AG04450 (cell line): ENCODE data around the gene CDH4. TPM values are rescaled to one million over a fixed set of nuclear protein-coding genes. Genes with fewer than 3 reads are reported as not detected.

Source experiments
- CTCF ChIA-PET: fragments of 300-600, 350-600 bp; formaldehyde crosslinking; extraction: SDS; loops from one replicate; lab custom pipeline; 2022; ENCODE audit warnings: antibody characterized with exemption, inconsistent platforms; lab: Charles Lee
- POLR2A ChIA-PET: fragments of 350-600 bp; formaldehyde crosslinking; extraction: SDS; loops from one replicate; lab custom pipeline; 2021; ENCODE audit warnings: antibody characterized with exemption, inconsistent platforms; lab: Yijun Ruan, JAX
- DNase-seq: peaks from one replicate; pipeline ENCODE4 v3.0.0-alpha.2; 2011; ENCODE audit warnings: low read depth, low spot score
- H3K27ac ChIP-seq: one replicate; pipeline ENCODE4 v1.5.1; 2012; ENCODE audit warnings: low read depth, low read length, control low read depth
- H3K27me3 ChIP-seq: one replicate; pipeline ENCODE4 v1.6.0; 2012; ENCODE audit warnings: low read length; ENCODE audit not compliant: control insufficient read depth, insufficient read depth
- H3K4me3 ChIP-seq: 2 replicates; pipeline ENCODE4 v1.5.1; 2011; ENCODE audit warnings: mild to moderate bottlenecking, low read depth, low read length, control low read depth
- H3K9me3 ChIP-seq: 2 replicates; pipeline ENCODE4 v1.5.1; 2012; ENCODE audit warnings: low read length; ENCODE audit not compliant: control insufficient read depth, insufficient read depth
- CTCF ChIP-seq: IDR thresholded peaks from 2 replicates; pipeline ENCODE4 v1.5.1; 2011; ENCODE audit warnings: low read depth, low read length, control low read depth, inconsistent platforms
- polyA plus RNA-seq: library from polyadenylated mRNA; depleted of rRNA; stranded (reverse); fragments of >200 nt; gene quantifications from 2 replicates; pipeline ENCODE4 v1.2.3, GENCODE V29; 2011

Gene CDH4
- polyA plus RNA-seq, 1 experiment: 1.6 TPM

GRCh38 chr20:61333484-61334108 is 81.5 kb downstream of the CDH4 start:
- Histone ChIP-seq H3K27ac (no peak overlapping the region), H3K9me3 (peaks cover 4% of the 10 kb centered on the region), H3K27me3 (no peaks in the 10 kb centered on the region), H3K4me3 (no peak overlapping the region)
- ChIA-PET POLR2A (no interaction called here), CTCF (no interaction called here)
- DNase-seq: no peak
- TF ChIP-seq CTCF: no peak

GRCh38 chr20:61340157-61340556 is 88.1 kb downstream of the CDH4 start:
- no peak overlapping the region for H3K27ac ChIP-seq
- H3K9me3 ChIP-seq: no peaks in the 10 kb centered on the region
- TF ChIP-seq CTCF: no peak
- H3K4me3 ChIP-seq: no peak overlapping the region
- no peaks in the 10 kb centered on the region for H3K27me3 ChIP-seq
- DNase-seq: no peak
- CTCF ChIA-PET: no interaction called here
- POLR2A ChIA-PET: no interaction called here

GRCh38 chr20:61341605-61342004 is 89.5 kb downstream of the CDH4 start:
- POLR2A ChIA-PET: no interaction called here
- H3K27ac ChIP-seq: no peak overlapping the region

DNA sequence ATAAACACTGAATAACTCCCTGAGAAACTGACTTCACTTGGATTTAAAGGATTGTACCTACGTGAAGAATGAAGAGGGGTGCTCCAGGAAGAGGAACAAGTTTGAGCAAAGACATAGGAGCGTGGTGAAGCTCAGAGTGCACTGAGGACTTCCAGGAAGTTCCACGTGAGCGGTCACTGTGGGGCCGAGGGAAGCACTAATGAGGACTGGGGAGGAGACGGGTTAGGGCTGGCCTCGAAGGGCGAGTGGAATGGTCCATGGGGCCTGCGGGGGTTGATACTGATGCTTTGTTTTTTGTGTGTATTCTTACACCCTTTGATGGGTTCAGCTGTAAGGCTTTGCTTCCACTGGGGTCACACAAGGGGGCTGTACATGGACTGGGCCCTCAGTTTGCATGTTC is 91.9 kb downstream of the CDH4 start:
- no peak for TF ChIP-seq CTCF
- Histone ChIP-seq H3K4me3 (no peak overlapping the region), H3K27me3 (no peaks in the 10 kb centered on the region), H3K27ac (no peak overlapping the region), H3K9me3 (no peaks in the 10 kb centered on the region)
- ChIA-PET CTCF (no interaction called here), POLR2A (no interaction called here)
- no peak for DNase-seq

More at GRCh38 chr20:61341605-61342004, 89.5 kb downstream of the CDH4 start:
- no peaks in the 10 kb centered on the region for H3K9me3 ChIP-seq
- no peak for DNase-seq
- no peak overlapping the region for H3K4me3 ChIP-seq
- CTCF ChIA-PET: no interaction called here
- TF ChIP-seq CTCF: no peak
- H3K27me3 ChIP-seq: no peaks in the 10 kb centered on the region

- Histone ChIP-seq H3K9me3 (no peaks in the 10 kb centered on the region), H3K27me3 (no peaks in the 10 kb centered on the region), H3K27ac (no peak overlapping the region), H3K4me3 (no peak overlapping the region)
- ChIA-PET CTCF (no interaction called here), POLR2A (no interaction called here)
- no peak for TF ChIP-seq CTCF
- DNase-seq: no peak
These were observed 93.6 kb downstream of the CDH4 start for GRCh38 chr20:61345656-61346055.
